PC-3 (cell line): ENCODE measurements around the gene BORCS5. TPM values are rescaled to one million over a fixed set of nuclear protein-coding genes. Genes with fewer than 3 reads are reported as not detected.

Experiments
- ATAC-seq: fragments of 200-7000 bp; cut with Tn5 transposase; 2 replicates; pipeline ENCODE4 v1.9.1; 2020; ENCODE audit warnings: mild to moderate bottlenecking, moderate library complexity
- BruUV-seq: library from RNA; stranded (reverse); fragments of 400-500 nt; replicated peaks from 2 replicates; lab custom pipeline; 2021; lab: Mats Ljungman, UMichigan
- CTCF ChIA-PET: fragments of 300-600 bp; sonication (Branson Sonifier 250); formaldehyde crosslinking; loops from one replicate; lab custom pipeline; 2022; ENCODE audit warnings: antibody characterized with exemption; lab: Charles Lee
- POLR2A ChIA-PET: fragments of 300-600 bp; sonication (Branson Sonifier 250); formaldehyde crosslinking; loops from one replicate; lab custom pipeline; 2022; ENCODE audit warnings: antibody characterized with exemption; ENCODE audit not compliant: unreplicated experiment; lab: Charles Lee
- DNase-seq: peaks from one replicate; pipeline ENCODE4 v3.0.0-alpha.2; 2015
- H2AFZ ChIP-seq: fragments of 300-600 bp; sonication (generic); 2 replicates; pipeline ENCODE4 v1.6.0; 2016; ENCODE audit warnings: antibody characterized with exemption, low read length
- H3F3A ChIP-seq: fragments of 300-600 bp; sonication (generic); one replicate; pipeline ENCODE4 v1.6.0; 2017; ENCODE audit warnings: antibody characterized with exemption, low read length, control low read depth, mild to moderate bottlenecking; ENCODE audit not compliant: unreplicated experiment
- H3K27ac ChIP-seq: fragments of 300-600 bp; sonication (generic); 2 replicates; pipeline ENCODE4 v1.5.1; 2016; ENCODE audit warnings: mild to moderate bottlenecking, low read length
- H3K27me3 ChIP-seq: fragments of 300-600 bp; sonication (generic); 2 replicates; pipeline ENCODE4 v1.6.1; 2016; ENCODE audit warnings: low read length, mixed read lengths
- H3K36me3 ChIP-seq: fragments of 300-600 bp; sonication (generic); 2 replicates; pipeline ENCODE4 v1.6.1; 2016; ENCODE audit warnings: low read depth, mixed run types, low read length, mixed read lengths
- H3K4me1 ChIP-seq: fragments of 300-600 bp; sonication (generic); 2 replicates; pipeline ENCODE4 v1.5.1; 2016; ENCODE audit warnings: low read length; ENCODE audit not compliant: insufficient read depth
- H3K4me2 ChIP-seq: fragments of 300-600 bp; sonication (generic); 2 replicates; pipeline ENCODE4 v1.6.0; 2016; ENCODE audit warnings: low read length
- H3K4me3 ChIP-seq: fragments of 300-600 bp; sonication (generic); 2 replicates; pipeline ENCODE4 v1.5.1; 2016; ENCODE audit warnings: mild to moderate bottlenecking, low read length, mixed read lengths
- H3K79me2 ChIP-seq: fragments of 300-600 bp; sonication (generic); 2 replicates; pipeline ENCODE4 v1.6.1; 2017; ENCODE audit warnings: low read length, mixed read lengths
- H3K9ac ChIP-seq: fragments of 300-600 bp; sonication (generic); 2 replicates; pipeline ENCODE4 v1.6.0; 2016; ENCODE audit warnings: mild to moderate bottlenecking, low read length
- H3K9me2 ChIP-seq: fragments of 300-600 bp; sonication (generic); replicated peaks from 2 replicates; pipeline ENCODE4 v1.6.1; 2016; ENCODE audit warnings: mixed run types, low read length, mixed read lengths
- H3K9me3 ChIP-seq: fragments of 300-600 bp; sonication (generic); 2 replicates; pipeline ENCODE4 v1.6.1; 2016; ENCODE audit warnings: low read length, mixed read lengths
- H4K20me1 ChIP-seq: fragments of 300-600 bp; sonication (generic); 2 replicates; pipeline ENCODE4 v1.6.1; 2016; ENCODE audit warnings: low read length, mixed read lengths
- EZH2 ChIP-seq: fragments of 300-600 bp; sonication (generic); IDR thresholded peaks from one replicate; pipeline ENCODE4 v1.6.1; 2017; ENCODE audit warnings: antibody characterized with exemption, mild to moderate bottlenecking, low read length; ENCODE audit not compliant: unreplicated experiment
- EZH2phosphoT487 ChIP-seq: fragments of 300-600 bp; sonication (generic); IDR thresholded peaks from 2 replicates; pipeline ENCODE4 v1.6.1; 2018; ENCODE audit warnings: mild to moderate bottlenecking, antibody characterized with exemption, low read length, borderline replicate concordance
- intact Hi-C: fragments of 100-400 bp; cut with micrococcal nuclease; formaldehyde crosslinking; loops from 2 replicates; pipeline ENCODE4 v1.9.0; 2023
- total RNA-seq: library from RNA; depleted of rRNA; stranded (reverse); fragments of >200 nt; gene quantifications from 2 replicates; pipeline ENCODE4 v1.2.3, GENCODE V29; 2014
- TF ChIP-seq, protein P1 (sequence below): fragments of 300-600 bp; sonication (generic); conservative IDR thresholded peaks from 2 replicates; pipeline ENCODE4 v1.5.1; 2017; ENCODE audit warnings: antibody characterized with exemption, low read depth, mild to moderate bottlenecking, low read length

The BORCS5 gene
- total RNA-seq, 1 experiment from 2014 or later = 2.3 TPM

DNA sequence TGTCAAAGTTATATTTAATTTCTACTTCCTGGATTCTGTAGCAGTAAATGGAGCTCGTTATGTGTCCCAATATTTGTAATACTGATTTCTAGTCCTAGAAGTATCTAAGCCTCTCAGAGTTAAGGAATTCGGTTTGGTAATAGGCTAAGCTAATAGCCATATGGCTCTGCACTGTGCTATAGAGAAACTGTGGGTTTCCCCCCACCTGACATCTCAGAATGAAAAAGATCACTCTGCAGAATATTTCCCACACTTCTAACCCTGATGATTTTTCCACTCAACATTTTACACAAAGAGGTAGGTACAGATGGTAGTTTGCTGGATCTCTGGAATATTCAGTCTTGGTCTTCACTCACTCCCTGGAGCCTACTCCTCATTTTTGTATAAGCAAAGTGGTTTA, 71.2 kb downstream of the BORCS5 start:
- TF ChIP-seq EZH2phosphoT487 (no peak), EZH2 (no peak)
- TF ChIP-seq, protein P1, sequence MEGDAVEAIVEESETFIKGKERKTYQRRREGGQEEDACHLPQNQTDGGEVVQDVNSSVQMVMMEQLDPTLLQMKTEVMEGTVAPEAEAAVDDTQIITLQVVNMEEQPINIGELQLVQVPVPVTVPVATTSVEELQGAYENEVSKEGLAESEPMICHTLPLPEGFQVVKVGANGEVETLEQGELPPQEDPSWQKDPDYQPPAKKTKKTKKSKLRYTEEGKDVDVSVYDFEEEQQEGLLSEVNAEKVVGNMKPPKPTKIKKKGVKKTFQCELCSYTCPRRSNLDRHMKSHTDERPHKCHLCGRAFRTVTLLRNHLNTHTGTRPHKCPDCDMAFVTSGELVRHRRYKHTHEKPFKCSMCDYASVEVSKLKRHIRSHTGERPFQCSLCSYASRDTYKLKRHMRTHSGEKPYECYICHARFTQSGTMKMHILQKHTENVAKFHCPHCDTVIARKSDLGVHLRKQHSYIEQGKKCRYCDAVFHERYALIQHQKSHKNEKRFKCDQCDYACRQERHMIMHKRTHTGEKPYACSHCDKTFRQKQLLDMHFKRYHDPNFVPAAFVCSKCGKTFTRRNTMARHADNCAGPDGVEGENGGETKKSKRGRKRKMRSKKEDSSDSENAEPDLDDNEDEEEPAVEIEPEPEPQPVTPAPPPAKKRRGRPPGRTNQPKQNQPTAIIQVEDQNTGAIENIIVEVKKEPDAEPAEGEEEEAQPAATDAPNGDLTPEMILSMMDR = no peak
- Histone ChIP-seq H3K4me1 (peaks cover 40% of the 10 kb centered on the region), H3K9ac (no peak overlapping the region), H3K4me3 (no peak overlapping the region), H3K79me2 (no peaks in the 10 kb centered on the region), H3K27ac (no peak overlapping the region), H4K20me1 (no peaks in the 10 kb centered on the region), H2AFZ (no peak overlapping the region), H3K9me3 (no peaks in the 10 kb centered on the region), H3K4me2 (peak overlapping the region; percentile 43; the same call in 1 of the 2 replicates), H3K36me3 (peaks cover 5% of the 10 kb centered on the region; the same call in 1 of the 2 replicates), H3K9me2 (no peaks in the 10 kb centered on the region), H3K27me3 (no peaks in the 10 kb centered on the region), H3F3A (no peaks in the 10 kb centered on the region)
- no peak for ATAC-seq
- BruUV-seq = no TSS peak
- CTCF ChIA-PET = no interaction called here
- POLR2A ChIA-PET = no interaction called here
- DNase-seq = no peak
- intact Hi-C loops = no loop called here

DNA sequence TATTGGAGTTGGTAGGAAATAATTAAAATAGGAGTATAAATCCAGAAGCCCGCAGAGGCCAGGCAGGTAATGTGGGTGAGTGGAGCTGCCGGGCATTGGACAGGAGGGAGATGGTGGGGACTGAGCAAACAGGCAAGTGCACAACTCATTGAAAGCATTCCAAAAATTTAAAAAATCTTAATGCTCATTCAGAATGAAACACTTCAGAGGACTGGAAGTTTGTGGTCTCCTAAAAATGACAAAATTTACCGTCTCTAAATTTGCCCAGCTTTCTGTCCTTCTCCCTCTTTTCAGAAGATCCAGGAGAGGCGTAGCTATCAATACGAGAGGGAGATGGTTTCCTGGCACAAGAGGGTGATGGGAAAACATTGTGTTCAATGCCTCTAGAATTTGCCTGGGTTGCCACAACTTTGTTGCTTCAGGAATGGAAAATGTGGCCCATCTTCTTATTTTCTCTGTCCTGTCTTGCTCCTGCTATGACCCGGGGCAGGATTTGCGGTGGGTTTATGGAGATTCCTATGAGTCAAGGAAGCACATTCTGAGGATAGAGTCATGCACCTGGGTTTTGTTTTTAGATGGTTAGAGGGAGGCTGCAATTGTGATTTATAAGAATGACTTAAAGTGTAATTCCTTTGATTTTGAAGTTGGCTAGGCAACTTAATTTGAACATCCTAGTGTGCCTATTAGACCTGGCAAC, 72.2 kb downstream of the BORCS5 start:
- Histone ChIP-seq H3K36me3 (0 out of 2 replicates have a peak, but pooled peaks cover 2% of the 10 kb centered on the region), H3K27ac (peak overlapping the region; percentile 87), H3K27me3 (no peaks in the 10 kb centered on the region), H3F3A (no peaks in the 10 kb centered on the region), H4K20me1 (no peaks in the 10 kb centered on the region), H3K9ac (peak overlapping the region; percentile 32; the same call in 1 of the 2 replicates), H3K9me3 (no peaks in the 10 kb centered on the region), H3K9me2 (no peaks in the 10 kb centered on the region), H3K4me3 (no peak overlapping the region; the same call in 1 of the 2 replicates), H3K4me1 (peaks cover 47% of the 10 kb centered on the region), H2AFZ (no peak overlapping the region), H3K4me2 (peak overlapping the region; percentile 46), H3K79me2 (no peaks in the 10 kb centered on the region)
- TF ChIP-seq EZH2phosphoT487 = no peak
- TF ChIP-seq, protein P1 = no peak
- no peak for TF ChIP-seq EZH2
- POLR2A ChIA-PET = no interaction called here
- BruUV-seq = no TSS peak
- intact Hi-C loops = no loop called here
- peak; percentile 73 for DNase-seq
- CTCF ChIA-PET = no interaction called here
- ATAC-seq = peak; percentile 74

DNA sequence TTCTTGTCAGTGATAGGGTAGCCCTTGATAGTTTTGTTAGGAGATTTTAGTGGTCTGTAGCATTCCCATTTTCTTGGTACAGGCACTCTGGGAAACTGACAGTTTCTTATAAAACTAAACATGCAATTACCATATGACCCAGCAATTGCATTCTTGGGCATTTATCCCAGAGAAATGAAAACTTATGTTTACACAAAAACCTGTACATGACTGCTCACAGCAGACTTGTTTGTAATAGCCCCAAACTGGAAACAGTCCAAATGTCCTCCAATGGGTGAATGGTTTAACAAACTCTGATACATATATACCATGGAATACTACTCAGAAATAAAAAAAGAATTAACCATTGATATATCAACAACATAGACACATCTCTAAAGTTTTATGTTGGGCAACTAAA, 75.5 kb downstream of the BORCS5 start:
- Histone ChIP-seq H3K27me3 (no peaks in the 10 kb centered on the region), H3F3A (no peaks in the 10 kb centered on the region), H3K4me2 (peak overlapping the region; percentile 77), H3K4me1 (peaks cover 56% of the 10 kb centered on the region), H3K79me2 (no peaks in the 10 kb centered on the region), H3K9me2 (no peaks in the 10 kb centered on the region), H3K9me3 (0 out of 2 replicates have a peak, but pooled peaks cover 2% of the 10 kb centered on the region), H3K4me3 (no peak overlapping the region), H4K20me1 (no peaks in the 10 kb centered on the region), H3K27ac (peak overlapping the region; percentile 95), H2AFZ (no peak overlapping the region), H3K36me3 (peaks cover 9% of the 10 kb centered on the region), H3K9ac (peak overlapping the region; percentile 57)
- peak; percentile 42 for ATAC-seq
- TF ChIP-seq, protein P1 = no peak
- TF ChIP-seq EZH2 = no peak
- no peak for TF ChIP-seq EZH2phosphoT487
- intact Hi-C loops = loop anchor here (10.0 kb wide), 1 partner anchor 48 kb away; no protein-coding TSS in a partner anchor
- CTCF ChIA-PET = no interaction called here
- DNase-seq = peak; percentile 95
- no TSS peak for BruUV-seq
- POLR2A ChIA-PET = no interaction called here
